DMS53 treated with DMSO at 0.1 percent for 48 hours (cell line): ENCODE data around the gene TNFRSF18.

Experiments used
- DNase-seq: peaks from one replicate; lab custom pipeline; 2025; ENCODE audit not compliant: unreplicated experiment; lab: John Stamatoyannopoulos, UW

Gene TNFRSF18

GRCh38 chr1:1213345-1214265, 7.2 kb upstream of the TNFRSF18 start, which contains the start of gene TNFRSF4:
TSS of gene TNFRSF4 (minus strand) at chr1:1214153. CDS start at chr1:1214127, 26 bp downstream.
- DNase-seq, result no peak

- no peak for DNase-seq
These were observed 6.5 kb upstream of the TNFRSF18 start for GRCh38 chr1:1212780-1213344.

GRCh38 chr1:1211541-1212441, 5.4 kb upstream of the TNFRSF18 start:
- no peak for DNase-seq

- no peak for DNase-seq
These were observed 4.5 kb upstream of the TNFRSF18 start for GRCh38 chr1:1210726-1211540.

- DNase-seq, result no peak
These were observed 2.5 kb upstream of the TNFRSF18 start for GRCh38 chr1:1208713-1209433.

GRCh38 chr1:1207571-1207892, 1.1 kb upstream of the TNFRSF18 start:
- DNase-seq, result no peak

- no peak for DNase-seq
These were observed 657 bp upstream of the TNFRSF18 start for GRCh38 chr1:1206966-1207531.

- DNase-seq, result no peak
These were observed 520 bp downstream of the TNFRSF18 start for GRCh38 chr1:1205769-1206375.

- no peak for DNase-seq
These were observed 1.2 kb downstream of the TNFRSF18 start for GRCh38 chr1:1204998-1205768.

- no peak for DNase-seq
These were observed 1.9 kb downstream of the TNFRSF18 start for GRCh38 chr1:1204425-1204920.

GRCh38 chr1:1203561-1204424, 2.6 kb downstream of the TNFRSF18 start:
- no peak for DNase-seq

GRCh38 chr1:1202831-1203560, 3.4 kb downstream of the TNFRSF18 start:
- no peak for DNase-seq

GRCh38 chr1:1200876-1201810, 5.2 kb downstream of the TNFRSF18 start:
- DNase-seq, result no peak

GRCh38 chr1:1199961-1200875, 6.2 kb downstream of the TNFRSF18 start:
- no peak for DNase-seq
